Liver (tissue), 9 donors: ENCODE data around the gene SMURF2. TPM values are rescaled to one million over a fixed set of nuclear protein-coding genes. Genes with fewer than 3 reads are reported as not detected.

Experiments
- DNase-seq: peaks from one replicate; pipeline ENCODE4 v3.0.0-alpha.2; 2017; ENCODE audit warnings: low spot score
- H3K27ac ChIP-seq, 2 donors: one replicate each; pipeline ENCODE4 v1.7.0; 2013; ENCODE audit warnings: inconsistent platforms in 2 of 2, low read length in 2 of 2, control low read depth in 1 of 2, low read depth in 1 of 2, mild to moderate bottlenecking in 1 of 2
- H3K27me3 ChIP-seq, 4 donors: one replicate each; pipeline versions ENCODE4 v1.6.1 to v1.7.0; 2013; ENCODE audit warnings: low read length in 3 of 4, inconsistent platforms in 1 of 4, mild to moderate bottlenecking in 1 of 4, moderate library complexity in 1 of 4; ENCODE audit not compliant: control insufficient read depth in 4 of 4, insufficient read depth in 4 of 4
- H3K36me3 ChIP-seq, 4 donors: one replicate each; pipeline versions ENCODE4 v1.6.1 to v1.7.0; 2013; ENCODE audit warnings: low read length in 3 of 4, mild to moderate bottlenecking in 3 of 4, low read depth in 1 of 4, moderate library complexity in 1 of 4; ENCODE audit not compliant: control insufficient read depth in 4 of 4, insufficient read depth in 3 of 4
- H3K4me1 ChIP-seq, 4 donors: one replicate each; pipeline versions ENCODE4 v1.6.1 to v1.7.0; 2013; ENCODE audit warnings: low read length in 3 of 4, mild to moderate bottlenecking in 3 of 4, moderate library complexity in 1 of 4; ENCODE audit not compliant: control insufficient read depth in 4 of 4, insufficient read depth in 4 of 4
- H3K4me3 ChIP-seq, 3 donors: one replicate each; pipeline versions ENCODE4 v1.6.1 to v1.7.0; 2013; ENCODE audit warnings: low read length in 3 of 3, control low read depth in 1 of 3, low read depth in 1 of 3, mild to moderate bottlenecking in 1 of 3
- H3K9ac ChIP-seq, 2 donors: one replicate each; pipeline ENCODE4 v1.7.0; 2013; ENCODE audit warnings: low read length in 2 of 2, mild to moderate bottlenecking in 2 of 2, moderate library complexity in 2 of 2, control low read depth in 1 of 2, low read depth in 1 of 2
- H3K9me3 ChIP-seq, 4 donors: one replicate each; pipeline versions ENCODE4 v1.6.1 to v1.7.0; 2013; ENCODE audit warnings: low read length in 3 of 4; ENCODE audit not compliant: control insufficient read depth in 4 of 4
- CTCF ChIP-seq: fragments of 150-350 bp; IDR thresholded peaks from 2 replicates; pipeline ENCODE4 v1.5.1; 2017; ENCODE audit warnings: improper control_type of control experiment, low read depth, low read length; ENCODE audit not compliant: missing input control
- EGR1 ChIP-seq, 2 donors: IDR thresholded peaks; 2 replicates each; pipeline ENCODE4 v1.6.1; 2016 to 2018; ENCODE audit warnings: antibody characterized with exemption in 2 of 2, low read depth in 2 of 2
- FOXA1 ChIP-seq: IDR thresholded peaks from 2 replicates; pipeline ENCODE4 v1.6.1; 2016; ENCODE audit warnings: antibody characterized with exemption
- FOXA2 ChIP-seq: IDR thresholded peaks from 2 replicates; pipeline ENCODE4 v1.6.1; 2016; ENCODE audit warnings: antibody characterized with exemption
- GABPA ChIP-seq, 2 donors: IDR thresholded peaks in 1 of 2; conservative IDR thresholded peaks in 1 of 2; 2 replicates each; pipeline ENCODE4 v1.6.1; 2016; ENCODE audit warnings: antibody characterized with exemption in 2 of 2, mild to moderate bottlenecking in 1 of 2, moderate library complexity in 1 of 2
- HNF4A ChIP-seq, 2 donors: conservative IDR thresholded peaks; 2 replicates each; pipeline ENCODE4 v1.6.1; 2016; ENCODE audit warnings: antibody characterized with exemption in 2 of 2, mild to moderate bottlenecking in 2 of 2
- HNF4G ChIP-seq: IDR thresholded peaks from 2 replicates; pipeline ENCODE4 v1.6.1; 2016; ENCODE audit warnings: antibody characterized with exemption
- JUND ChIP-seq, 2 donors: IDR thresholded peaks; 2 replicates each; pipeline ENCODE4 v1.6.1; 2016; ENCODE audit warnings: antibody characterized with exemption in 2 of 2
- MAX ChIP-seq: IDR thresholded peaks from 2 replicates; pipeline ENCODE4 v1.6.1; 2016; ENCODE audit warnings: antibody characterized with exemption
- NR2F2 ChIP-seq: IDR thresholded peaks from 2 replicates; pipeline ENCODE4 v1.6.1; 2016; ENCODE audit warnings: antibody characterized with exemption
- RAD21 ChIP-seq, 2 donors: IDR thresholded peaks; 2 replicates each; pipeline ENCODE4 v1.6.1; 2016; ENCODE audit warnings: antibody characterized with exemption in 2 of 2, mild to moderate bottlenecking in 2 of 2
- RXRA ChIP-seq, 2 donors: IDR thresholded peaks; 2 replicates each; pipeline ENCODE4 v1.6.1; 2017 to 2018; ENCODE audit warnings: antibody characterized with exemption in 2 of 2, mild to moderate bottlenecking in 1 of 2
- SP1 ChIP-seq: IDR thresholded peaks from 2 replicates; pipeline ENCODE4 v1.6.1; 2018; ENCODE audit warnings: antibody characterized with exemption, mild to moderate bottlenecking
- TAF1 ChIP-seq: conservative IDR thresholded peaks from 2 replicates; pipeline ENCODE4 v1.6.1; 2016; ENCODE audit warnings: antibody characterized with exemption, mild to moderate bottlenecking
- YY1 ChIP-seq: IDR thresholded peaks from 2 replicates; pipeline ENCODE4 v1.6.1; 2016; ENCODE audit warnings: antibody characterized with exemption, mild to moderate bottlenecking
- ZBTB33 ChIP-seq: IDR thresholded peaks from 2 replicates; pipeline ENCODE4 v1.6.1; 2016; ENCODE audit warnings: antibody characterized with exemption
- WGBS: extraction: QIAGEN DNeasy Blood & Tissue Kit; methylation state at CpG from one replicate; pipeline ENCODE4 v1.1.7; 2013; 5-methylcytosine and 5-hydroxymethylcytosine counted together
- polyA plus RNA-seq, 2 donors: library from polyadenylated mRNA; stranded (reverse) in 1 of 2; unstranded in 1 of 2; fragments of 200-250 nt in 1 of 2; fragments of >200 nt in 1 of 2; fragmentation: Nextera tagmentation in 1 of 2; extraction: Ambion mirVana in 1 of 2; gene quantifications; one replicate each; pipeline versions ENCODE4 v1.2.1 to v1.2.3, GENCODE V29; 2013 to 2015
- total RNA-seq, 2 donors: library from RNA; depleted of rRNA; stranded (reverse); fragments of >200 nt; gene quantifications; one replicate each; pipeline ENCODE4 v1.2.3, GENCODE V29; 2014
- TF ChIP-seq, protein P1 (sequence below): IDR thresholded peaks from 2 replicates; pipeline ENCODE4 v1.6.1; 2016; ENCODE audit warnings: antibody characterized with exemption, mild to moderate bottlenecking
- TF ChIP-seq, protein P2 (sequence below): IDR thresholded peaks from 2 replicates; pipeline ENCODE4 v1.6.1; 2016; ENCODE audit warnings: antibody characterized with exemption
- donor health status: healthy.
- donor health status: healthy.
- donor health status: healthy.
- donor health status: healthy.
- donor health status: healthy.

The SMURF2 gene
- total and polyA plus RNA-seq, 4 donors = 2.0 to 6.9 (median 3.5) TPM

DNA sequence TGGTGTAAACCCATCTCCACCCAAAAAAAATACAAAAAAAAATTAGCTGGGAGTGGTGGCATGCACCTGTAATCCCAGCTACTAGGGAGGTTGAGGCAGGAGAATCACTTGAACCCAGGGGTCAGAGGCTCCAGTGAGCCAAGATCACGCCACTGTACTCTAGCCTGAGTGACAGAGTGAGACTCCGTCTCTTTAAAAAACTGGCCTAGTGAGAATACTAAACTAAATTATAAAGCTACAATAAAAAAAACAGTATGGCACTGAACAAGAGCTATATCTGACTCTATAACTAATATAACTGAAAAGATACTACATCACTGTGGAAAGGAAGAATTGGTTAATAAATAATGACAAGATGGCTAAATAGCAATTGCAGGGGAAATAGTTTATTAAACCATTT is 6.4 kb downstream of the SMURF2 start:
- H3K9ac ChIP-seq = no peak overlapping the region
- no peaks in the 10 kb centered on the region for H3K9me3 ChIP-seq
- H3K4me1 ChIP-seq = peaks cover 3 to 8% (median 5%) of the 10 kb centered on the region in 4 donors
- no peaks in the 10 kb centered on the region for H3K27me3 ChIP-seq
- 99% methylated on average over 2 of the region's 2 CpGs for WGBS
- no peak for DNase-seq
- H3K36me3 ChIP-seq = no peaks in the 10 kb centered on the region
- H3K27ac ChIP-seq = no peak overlapping the region
- H3K4me3 ChIP-seq = no peak overlapping the region
- TF ChIP-seq RAD21 (IDR thresholded peaks at IDR 0.05) (no peak), YY1 (no peak), SP1 (no peak), FOXA2 (no peak), HNF4G (no peak), HNF4A (conservative IDR thresholded peaks at IDR 0.05) (no peak), FOXA1 (no peak)
- TF ChIP-seq, protein P1, sequence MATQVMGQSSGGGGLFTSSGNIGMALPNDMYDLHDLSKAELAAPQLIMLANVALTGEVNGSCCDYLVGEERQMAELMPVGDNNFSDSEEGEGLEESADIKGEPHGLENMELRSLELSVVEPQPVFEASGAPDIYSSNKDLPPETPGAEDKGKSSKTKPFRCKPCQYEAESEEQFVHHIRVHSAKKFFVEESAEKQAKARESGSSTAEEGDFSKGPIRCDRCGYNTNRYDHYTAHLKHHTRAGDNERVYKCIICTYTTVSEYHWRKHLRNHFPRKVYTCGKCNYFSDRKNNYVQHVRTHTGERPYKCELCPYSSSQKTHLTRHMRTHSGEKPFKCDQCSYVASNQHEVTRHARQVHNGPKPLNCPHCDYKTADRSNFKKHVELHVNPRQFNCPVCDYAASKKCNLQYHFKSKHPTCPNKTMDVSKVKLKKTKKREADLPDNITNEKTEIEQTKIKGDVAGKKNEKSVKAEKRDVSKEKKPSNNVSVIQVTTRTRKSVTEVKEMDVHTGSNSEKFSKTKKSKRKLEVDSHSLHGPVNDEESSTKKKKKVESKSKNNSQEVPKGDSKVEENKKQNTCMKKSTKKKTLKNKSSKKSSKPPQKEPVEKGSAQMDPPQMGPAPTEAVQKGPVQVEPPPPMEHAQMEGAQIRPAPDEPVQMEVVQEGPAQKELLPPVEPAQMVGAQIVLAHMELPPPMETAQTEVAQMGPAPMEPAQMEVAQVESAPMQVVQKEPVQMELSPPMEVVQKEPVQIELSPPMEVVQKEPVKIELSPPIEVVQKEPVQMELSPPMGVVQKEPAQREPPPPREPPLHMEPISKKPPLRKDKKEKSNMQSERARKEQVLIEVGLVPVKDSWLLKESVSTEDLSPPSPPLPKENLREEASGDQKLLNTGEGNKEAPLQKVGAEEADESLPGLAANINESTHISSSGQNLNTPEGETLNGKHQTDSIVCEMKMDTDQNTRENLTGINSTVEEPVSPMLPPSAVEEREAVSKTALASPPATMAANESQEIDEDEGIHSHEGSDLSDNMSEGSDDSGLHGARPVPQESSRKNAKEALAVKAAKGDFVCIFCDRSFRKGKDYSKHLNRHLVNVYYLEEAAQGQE = no peak
- TF ChIP-seq, protein P2, sequence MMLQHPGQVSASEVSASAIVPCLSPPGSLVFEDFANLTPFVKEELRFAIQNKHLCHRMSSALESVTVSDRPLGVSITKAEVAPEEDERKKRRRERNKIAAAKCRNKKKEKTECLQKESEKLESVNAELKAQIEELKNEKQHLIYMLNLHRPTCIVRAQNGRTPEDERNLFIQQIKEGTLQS = no peak

GRCh38 chr17:64653985-64654355 is 8.1 kb downstream of the SMURF2 start:
- TF ChIP-seq TAF1 = no peak
- TF ChIP-seq YY1 = no peak
- TF ChIP-seq HNF4G = no peak
- no peak for TF ChIP-seq NR2F2
- TF ChIP-seq MAX = no peak
- TF ChIP-seq, protein P1 = no peak
- no peak for TF ChIP-seq JUND (IDR thresholded peaks at IDR 0.05)
- no peak for TF ChIP-seq GABPA (IDR thresholded peaks at IDR 0.05 in 1 of 2, conservative IDR thresholded peaks at IDR 0.05 in 1 of 2)
- no peak for TF ChIP-seq CTCF
- TF ChIP-seq RXRA (IDR thresholded peaks at IDR 0.05) = no peak
- TF ChIP-seq, protein P2 = no peak
- TF ChIP-seq SP1 = no peak
- no peak for TF ChIP-seq ZBTB33
- TF ChIP-seq EGR1 (IDR thresholded peaks at IDR 0.05; ENCODE audit: low read depth in 2 of 2) = no peak
- no peak for TF ChIP-seq HNF4A (conservative IDR thresholded peaks at IDR 0.05)
- no peak for TF ChIP-seq RAD21 (IDR thresholded peaks at IDR 0.05)
- TF ChIP-seq FOXA1 = no peak
- no peak for TF ChIP-seq FOXA2
- no peak for DNase-seq
- 93% methylated on average over 4 of the region's 4 CpGs for WGBS
- Histone ChIP-seq H3K4me1 (peaks cover 0 to 3% (median under 1%) of the 10 kb centered on the region in 4 donors), H3K9ac (no peak overlapping the region), H3K27me3 (no peaks in the 10 kb centered on the region), H3K27ac (no peak overlapping the region), H3K9me3 (no peaks in the 10 kb centered on the region), H3K4me3 (no peak overlapping the region), H3K36me3 (no peaks in the 10 kb centered on the region)
